HG03521 (cell line): ENCODE data around the gene RAB5B.
"Not testable (repeated sequence)": the region's sequence is repeated elsewhere in the genome, so short reads cannot be mapped to it uniquely, and the experiment has no call there.

Source experiments
- ATAC-seq: cut with Tn5 transposase; IDR thresholded peaks from one replicate; pipeline ENCODE4 v1.9.1; 2021; ENCODE audit warnings: mild to moderate bottlenecking, moderate library complexity; ENCODE audit not compliant: unreplicated experiment

RAB5B gene

DNA sequence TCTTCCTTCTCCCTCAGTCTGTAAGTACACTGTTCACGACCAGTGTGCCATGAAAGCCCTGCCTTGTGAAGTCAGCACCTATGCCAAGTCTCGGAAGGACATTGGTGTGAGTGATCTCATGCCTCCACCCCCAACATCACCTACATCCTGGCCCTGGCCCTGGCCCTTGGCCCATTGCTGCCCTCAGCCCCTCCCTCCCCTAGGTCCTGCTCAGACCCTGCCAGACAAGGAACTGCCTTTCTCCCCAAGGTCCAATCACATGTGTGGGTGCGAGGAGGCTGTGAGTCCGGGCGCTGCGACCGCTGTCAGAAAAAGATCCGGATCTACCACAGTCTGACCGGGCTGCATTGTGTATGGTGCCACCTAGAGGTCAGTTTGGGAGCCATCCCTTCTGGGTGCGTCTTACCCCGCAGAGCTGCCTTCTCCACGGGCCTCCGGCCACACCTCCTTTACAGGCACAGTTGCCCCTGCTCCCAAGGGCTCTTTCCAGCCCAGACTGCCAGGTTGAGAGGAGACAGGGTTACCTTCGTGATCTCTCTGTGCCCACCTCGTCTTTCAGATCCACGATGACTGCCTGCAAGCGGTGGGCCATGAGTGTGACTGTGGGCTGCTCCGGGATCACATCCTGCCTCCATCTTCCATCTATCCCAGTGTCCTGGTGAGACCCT lies 33.7 kb upstream of the RAB5B start:
- peak; percentile 95 for ATAC-seq

DNA sequence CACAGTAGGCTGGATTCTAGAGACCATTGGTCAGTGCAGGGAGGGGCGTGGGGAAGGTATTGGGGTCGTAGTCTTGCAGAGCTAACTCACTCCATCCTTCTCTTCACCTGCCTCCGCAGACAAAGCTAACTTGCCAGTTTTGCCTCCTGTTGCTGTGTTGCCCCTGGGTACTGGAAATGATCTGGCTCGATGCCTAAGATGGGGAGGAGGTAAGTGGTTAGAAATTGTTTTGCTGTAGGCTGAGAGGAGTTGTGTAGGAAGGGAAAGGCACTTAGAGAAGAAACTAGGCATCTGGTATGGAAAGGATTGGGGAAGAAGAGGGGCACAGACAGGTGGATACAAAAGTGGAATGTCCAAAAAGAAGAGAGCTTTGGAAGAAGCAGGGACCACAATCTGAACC lies 31.8 kb upstream of the RAB5B start:
- no peak for ATAC-seq

DNA sequence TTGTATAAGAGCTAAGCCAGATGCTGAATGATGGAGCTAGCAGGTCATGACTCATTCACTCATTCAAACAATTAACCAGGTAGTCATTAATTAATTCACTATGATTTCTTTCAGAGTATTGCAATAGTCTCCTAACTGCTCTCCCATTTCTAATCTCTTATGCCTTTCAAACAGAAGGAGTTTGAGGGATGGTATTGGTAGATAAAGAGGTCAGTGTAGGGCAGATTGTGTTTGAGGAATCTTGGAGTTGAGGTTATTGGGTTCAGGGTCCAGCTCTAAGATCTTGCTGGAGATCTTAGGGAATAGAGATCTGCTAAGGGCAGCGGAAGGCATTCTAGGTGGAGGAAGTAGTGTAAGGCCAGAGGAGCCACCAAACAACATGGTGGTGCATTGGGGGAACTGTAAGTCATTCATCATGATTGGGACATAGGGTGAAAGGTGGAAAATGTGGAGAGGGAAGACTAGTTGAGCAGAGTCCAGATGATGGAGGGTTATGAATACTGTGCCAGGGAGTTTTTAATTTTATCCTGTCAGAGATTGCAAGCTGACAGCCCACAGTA lies 31.2 kb upstream of the RAB5B start:
- no peak for ATAC-seq

DNA sequence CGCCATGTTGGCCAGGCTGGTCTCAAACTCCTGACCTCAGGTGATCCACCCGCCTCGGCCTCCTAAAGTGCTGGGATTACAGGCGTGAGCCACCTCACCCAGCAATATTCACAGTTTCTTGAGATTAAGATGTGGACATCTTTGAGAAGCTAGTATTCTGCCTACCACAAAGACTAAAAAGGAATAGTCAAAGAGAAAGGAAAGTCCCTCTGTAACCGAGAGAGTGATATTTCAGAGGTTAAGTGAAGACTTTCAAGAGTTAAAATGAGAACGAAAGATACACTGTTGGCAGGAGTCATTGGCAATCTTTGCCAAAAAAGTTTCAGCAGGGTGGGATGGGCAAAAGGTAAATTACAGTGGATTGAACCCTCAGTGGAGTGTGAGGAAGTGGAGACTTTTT lies 27.3 kb upstream of the RAB5B start:
- ATAC-seq = no peak

DNA sequence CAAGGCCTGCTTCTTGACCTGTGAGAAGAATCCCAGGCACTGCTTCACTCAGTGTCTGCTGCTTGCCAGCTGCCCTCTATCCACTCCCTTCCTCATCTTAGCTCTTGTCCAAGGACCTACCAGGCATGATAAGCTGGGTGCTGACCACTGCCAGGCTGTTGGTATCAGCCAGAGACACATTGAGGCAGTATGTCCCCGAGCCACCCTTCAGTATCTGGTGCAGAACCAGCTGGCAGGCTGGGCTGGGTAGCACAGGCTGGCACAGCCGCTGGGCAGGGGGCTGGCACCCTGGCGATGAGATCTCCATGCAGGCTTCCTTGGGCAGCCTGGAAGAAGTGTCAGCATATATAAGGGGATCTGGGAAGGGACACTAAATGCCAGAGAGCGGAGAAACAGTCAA lies 18.5 kb upstream of the RAB5B start:
- no peak for ATAC-seq

DNA sequence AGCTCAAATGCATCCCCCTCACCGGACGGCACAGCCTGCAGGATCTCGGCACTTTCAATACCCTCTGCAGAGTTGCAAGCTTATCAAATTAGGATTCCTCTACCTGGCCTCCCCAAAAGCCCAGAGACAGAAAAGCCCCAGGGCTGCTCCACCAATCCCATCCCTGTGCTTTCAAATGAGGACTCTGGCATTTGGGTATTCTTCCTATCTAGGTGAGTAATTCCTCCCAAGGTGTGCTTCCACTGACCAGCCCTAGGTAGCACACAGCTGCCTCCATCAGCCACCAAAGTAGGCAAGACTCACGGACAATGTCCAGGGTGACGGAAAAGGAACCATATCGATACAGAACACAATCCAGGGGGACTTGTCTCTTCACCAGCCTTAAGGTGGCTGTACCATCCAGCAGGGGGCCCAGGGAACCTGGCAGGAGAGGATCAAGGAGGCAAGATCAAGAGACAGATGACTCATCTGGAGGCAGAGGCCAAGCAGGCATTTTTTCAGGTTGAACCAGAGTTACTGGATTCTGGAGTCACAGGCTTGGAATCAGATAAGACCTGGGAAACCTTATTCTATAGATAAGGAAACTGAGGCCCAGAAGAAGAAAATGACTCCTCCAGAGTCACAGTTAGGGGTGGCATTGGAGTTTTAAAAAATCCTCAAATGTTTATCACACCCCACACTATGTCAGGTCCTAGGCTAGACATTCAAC lies 17.9 kb upstream of the RAB5B start:
- no peak for ATAC-seq

DNA sequence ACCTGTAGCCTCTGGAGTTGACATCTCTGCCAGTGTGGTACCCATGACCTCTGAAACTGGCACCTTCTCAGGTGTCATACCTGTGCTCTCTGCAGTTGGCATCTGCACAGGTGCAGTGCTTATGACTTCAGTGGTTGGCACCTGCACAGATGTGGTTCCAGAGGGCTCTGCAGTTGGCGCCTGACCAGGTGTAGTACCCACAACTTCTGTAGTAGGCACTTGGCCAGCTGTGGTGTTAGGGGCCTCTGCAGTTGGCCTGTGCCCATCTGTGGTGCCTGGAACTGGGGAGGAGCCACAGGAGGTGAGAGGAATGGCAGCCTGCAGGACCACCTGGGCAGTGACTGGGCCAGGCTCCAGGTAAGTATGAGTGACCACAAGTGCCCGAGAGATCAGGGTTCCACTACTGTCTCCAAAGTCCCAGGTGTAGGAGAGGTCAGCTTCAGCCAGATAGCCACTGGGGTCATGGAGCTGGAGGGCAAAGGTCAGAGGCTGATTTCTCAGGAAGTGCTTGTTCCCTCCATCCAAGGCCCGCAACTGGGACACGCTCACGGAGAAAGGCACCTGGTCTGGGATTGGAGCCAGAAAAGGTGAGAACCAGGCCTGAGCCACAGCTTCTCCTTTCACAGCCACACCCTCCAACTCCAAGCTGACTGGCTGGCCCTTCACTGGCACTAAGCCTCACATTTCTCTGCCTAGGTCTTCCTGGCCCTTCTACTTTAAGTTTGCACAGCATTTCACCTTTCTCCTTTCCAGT lies 16.6 kb upstream of the RAB5B start:
- no peak for ATAC-seq

DNA sequence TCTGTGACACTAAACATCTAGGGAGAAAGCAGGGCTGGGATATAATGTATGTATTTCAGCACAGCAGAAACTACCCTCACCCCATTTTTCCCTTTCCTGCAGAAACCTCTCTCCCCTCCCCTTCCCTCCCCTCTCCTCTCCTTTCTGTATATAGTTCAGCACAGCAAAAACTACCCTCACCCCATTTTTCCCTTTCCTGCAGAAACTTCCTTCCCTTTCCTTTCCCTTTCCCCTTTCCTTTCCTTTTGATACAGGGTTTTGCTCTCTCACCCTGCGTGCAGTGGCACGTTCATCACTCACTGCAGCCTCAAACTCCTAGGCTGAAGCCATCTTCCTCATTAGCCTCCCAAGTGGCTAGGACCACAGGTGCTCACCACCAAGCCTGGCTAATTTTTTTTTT lies 10.1 kb upstream of the RAB5B start:
- ATAC-seq = no peak

DNA sequence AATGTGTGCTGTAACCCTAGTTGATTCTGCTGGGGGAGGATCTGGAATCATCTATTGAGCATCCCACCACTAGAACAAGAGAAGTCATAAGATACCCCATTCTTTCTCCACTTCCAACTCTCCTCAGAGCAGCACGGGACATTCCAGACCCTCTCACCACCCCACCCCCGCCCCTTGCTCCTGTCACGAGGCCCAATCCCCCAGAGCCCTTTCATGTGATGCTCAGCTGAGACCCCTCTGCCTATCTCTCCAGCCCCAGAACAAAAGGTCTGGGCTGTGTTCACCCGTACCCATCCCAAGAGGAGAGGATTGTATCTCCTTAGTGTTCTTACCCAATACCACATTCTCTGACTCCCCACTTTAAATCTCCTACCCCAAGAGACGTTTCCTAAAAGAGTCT lies 8.6 kb upstream of the RAB5B start:
- ATAC-seq = no peak

DNA sequence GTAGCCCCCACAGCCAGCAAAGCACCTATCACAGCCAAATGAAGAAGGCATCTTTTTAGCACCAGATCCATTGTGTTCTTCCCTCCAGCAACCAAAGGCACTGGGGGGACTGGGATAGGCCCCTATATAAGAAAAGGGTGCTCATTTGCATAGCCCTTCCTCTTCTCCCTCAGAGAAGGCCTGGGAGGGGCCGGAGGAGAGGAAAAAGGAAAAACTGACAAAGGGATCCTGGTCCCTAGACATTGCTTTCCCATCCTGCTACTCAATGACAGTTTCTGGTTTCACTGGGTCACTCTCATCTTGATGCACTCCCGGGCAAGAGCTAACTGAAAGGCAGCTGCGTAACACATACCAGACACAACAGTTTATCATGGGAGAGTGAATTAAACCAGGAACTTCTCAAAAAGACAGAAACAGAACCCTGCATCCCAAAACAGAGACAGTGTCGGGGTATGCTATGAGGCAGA lies 7.9 kb upstream of the RAB5B start, which contains the start of gene PMEL:
Gene PMEL (minus strand): TSS at position 102 of the 467 bp plus-strand sequence. CDS start 31 bp downstream, at position 71.
- ATAC-seq = no peak

DNA sequence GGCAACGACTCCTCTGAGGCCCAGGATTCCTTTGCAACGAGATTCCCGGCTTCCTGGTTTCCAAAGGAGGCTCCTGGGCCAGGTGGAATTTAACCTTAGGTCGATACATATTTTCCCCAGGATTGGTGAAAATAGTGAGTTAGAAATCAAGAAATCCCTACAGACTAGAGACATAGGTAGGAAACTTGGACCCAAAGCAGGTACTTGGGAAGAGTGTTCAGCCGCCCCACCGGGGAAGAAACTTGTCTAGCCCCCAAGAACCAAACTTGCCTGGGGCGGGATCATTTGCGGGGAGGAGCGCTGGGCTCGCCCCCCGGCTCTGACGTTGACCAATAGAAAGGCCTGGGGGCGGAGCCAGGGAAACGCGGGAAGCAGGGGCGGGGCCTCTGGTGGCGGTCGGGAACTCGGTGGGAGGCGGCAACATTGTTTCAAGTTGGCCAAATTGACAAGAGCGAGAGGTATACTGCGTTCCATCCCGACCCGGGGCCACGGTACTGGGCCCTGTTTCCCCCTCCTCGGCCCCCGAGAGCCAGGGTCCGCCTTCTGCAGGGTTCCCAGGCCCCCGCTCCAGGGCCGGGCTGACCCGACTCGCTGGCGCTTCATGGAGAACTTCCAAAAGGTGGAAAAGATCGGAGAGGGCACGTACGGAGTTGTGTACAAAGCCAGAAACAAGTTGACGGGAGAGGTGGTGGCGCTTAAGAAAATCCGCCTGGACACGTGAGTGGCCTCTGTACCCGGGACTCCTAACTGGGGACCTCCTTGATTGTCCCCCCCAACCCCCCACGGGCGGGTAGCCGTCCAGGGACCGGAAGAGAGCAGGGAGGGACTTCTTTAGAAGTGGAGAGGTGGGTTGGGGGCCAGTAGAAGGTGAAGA lies 7.2 kb upstream of the RAB5B start, which contains the start of gene CDK2:
Gene CDK2 (plus strand): TSS at position 423 of the 874 bp plus-strand sequence. CDS start 179 bp downstream, at position 602.
- ATAC-seq = peak; percentile 91

DNA sequence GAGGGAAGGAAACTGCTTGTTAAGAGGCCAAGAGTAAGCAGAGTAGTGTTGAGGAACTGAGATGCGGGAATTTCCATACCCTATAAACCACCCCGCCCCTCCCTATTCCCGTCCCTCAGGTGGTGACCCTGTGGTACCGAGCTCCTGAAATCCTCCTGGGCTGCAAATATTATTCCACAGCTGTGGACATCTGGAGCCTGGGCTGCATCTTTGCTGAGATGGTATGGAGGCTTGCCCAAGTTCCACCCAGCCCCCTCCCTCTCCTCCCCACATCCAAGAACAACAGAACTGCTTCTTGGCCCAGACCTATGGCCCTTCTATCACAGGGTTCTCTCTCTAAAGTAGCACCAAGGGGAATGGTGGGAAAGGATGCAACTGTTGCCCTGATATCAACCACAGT lies 4.5 kb upstream of the RAB5B start:
- ATAC-seq = no peak

DNA sequence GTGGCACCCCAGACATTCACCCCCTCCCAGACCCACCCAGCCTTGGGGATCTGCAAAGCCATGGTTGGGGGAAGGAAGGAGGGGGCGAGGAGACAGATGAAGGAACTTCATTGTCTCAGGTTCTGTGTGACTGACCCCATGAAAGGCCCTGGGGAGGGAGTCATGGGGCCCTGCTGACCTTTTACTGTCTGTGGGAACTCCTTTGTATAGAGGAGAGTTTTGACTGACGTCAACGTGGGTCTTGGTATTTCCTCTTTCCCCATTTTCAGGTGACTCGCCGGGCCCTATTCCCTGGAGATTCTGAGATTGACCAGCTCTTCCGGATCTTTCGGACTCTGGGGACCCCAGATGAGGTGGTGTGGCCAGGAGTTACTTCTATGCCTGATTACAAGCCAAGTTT lies 3.1 kb upstream of the RAB5B start:
- no peak for ATAC-seq

DNA sequence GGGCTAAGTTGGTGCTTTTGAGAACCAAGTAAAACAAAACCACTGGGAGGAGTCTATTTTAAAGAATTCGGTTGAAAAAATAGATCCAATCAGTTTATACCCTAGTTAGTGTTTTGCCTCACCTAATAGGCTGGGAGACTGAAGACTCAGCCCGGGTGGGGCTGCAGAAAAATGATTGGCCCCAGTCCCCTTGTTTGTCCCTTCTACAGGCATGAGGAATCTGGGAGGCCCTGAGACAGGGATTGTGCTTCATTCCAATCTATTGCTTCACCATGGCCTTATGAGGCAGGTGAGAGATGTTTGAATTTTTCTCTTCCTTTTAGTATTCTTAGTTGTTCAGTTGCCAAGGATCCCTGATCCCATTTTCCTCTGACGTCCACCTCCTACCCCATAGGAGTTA lies 1.8 kb upstream of the RAB5B start:
- ATAC-seq = no peak

DNA sequence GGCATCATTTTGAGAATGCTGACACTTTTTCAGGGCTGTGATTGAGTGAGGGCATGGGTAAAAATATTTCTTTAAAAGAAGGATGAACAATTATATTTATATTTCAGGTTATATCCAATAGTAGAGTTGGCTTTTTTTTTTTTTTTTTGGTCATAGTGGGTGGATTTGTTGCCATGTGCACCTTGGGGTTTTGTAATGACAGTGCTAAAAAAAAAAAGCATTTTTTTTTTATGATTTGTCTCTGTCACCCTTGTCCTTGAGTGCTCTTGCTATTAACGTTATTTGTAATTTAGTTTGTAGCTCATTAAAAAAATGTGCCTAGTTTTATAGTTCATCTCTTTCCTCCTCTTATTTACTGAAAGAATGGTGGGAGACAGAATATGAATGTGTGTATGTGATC lies 1.4 kb upstream of the RAB5B start:
- no peak for ATAC-seq

DNA sequence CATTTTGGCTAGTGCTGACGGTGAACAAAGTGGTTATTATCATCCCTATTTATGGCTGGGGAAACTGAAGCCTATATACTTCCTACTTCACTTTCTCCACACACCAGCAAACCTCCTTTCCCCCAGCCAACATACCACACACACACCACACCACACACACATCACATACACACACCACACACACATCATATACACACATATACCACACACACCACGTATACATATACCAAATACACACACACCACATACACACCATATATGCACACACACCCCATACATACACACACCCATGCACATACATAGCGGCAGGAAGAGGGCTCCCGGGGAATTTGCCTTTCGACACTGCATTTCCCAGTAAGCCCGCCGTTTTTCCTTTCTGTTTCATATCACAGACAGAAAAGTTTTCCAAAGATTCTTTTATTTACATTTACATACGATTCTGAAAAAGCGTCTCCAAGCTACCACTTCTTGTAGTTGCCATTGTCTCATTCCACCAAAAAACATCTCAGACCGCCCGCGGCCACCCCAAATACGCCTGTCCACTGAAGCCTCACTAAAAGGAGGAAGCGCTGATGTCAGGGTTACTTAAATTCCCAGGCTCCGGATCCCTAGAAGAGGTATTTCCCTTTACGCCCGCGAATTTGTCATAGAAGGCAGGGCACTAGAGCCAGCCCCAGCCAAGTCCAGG lies 823 bp upstream of the RAB5B start:
- no peak for ATAC-seq

DNA sequence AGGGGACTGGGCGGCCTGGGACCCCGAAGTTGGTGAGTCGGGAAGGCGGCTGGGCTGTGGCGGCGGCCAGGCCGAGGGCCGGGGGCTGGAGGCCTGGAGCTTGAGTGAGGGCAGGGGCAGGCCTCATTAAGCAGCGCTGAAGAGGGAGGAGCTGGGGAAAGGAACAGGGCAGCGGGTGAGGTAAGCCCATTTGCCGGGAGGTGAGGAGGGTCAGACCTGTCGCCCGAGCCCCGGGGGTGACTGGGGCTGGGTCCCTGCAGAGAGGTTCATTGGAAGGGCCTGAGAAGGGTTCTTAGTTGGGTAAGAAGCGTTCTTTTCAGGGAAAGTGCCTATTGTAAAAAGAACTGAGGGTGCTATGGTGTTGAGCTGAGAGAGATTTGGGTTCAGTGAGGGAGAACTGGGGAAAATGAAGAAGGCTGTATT lies 441 bp downstream of the RAB5B start:
- ATAC-seq = peak; percentile 1

DNA sequence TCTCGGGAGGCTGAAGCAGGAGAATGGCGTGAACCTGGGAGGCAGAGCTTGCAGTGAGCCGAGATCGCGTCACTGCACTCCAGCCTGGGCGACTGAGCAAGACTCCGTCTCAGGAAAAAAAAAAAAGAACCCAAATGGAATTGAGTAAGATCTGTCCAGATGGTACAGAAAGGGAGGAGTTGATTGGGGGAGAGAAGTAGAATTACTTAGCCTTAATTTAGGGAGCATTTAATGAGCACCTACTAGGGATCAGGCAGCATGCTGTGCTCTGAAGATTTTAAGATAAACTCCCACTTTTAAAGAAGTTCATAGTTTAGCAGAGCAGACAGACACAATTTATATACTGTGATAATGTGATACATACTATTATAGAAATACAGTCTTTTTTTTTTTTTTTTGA lies 4.5 kb downstream of the RAB5B start:
- no peak for ATAC-seq

DNA sequence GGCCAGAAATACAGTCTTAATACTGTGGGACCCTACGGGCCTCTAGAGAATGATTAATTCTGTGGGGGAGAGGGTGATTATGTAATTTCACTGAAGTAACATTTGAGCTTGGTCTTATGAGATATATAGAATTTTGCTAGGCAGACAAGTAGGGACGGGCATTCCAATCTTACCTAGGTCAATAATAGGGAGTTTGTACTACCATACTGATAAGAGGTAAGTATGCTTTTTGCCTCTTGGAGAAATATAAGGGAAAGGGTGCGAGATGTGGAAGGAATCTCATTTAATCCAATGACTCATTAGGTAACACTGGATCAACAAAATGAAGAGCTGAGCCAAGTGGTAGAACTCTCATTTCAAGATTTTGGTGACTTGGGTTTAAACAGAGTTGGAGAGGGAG lies 5.2 kb downstream of the RAB5B start:
- ATAC-seq = no peak

DNA sequence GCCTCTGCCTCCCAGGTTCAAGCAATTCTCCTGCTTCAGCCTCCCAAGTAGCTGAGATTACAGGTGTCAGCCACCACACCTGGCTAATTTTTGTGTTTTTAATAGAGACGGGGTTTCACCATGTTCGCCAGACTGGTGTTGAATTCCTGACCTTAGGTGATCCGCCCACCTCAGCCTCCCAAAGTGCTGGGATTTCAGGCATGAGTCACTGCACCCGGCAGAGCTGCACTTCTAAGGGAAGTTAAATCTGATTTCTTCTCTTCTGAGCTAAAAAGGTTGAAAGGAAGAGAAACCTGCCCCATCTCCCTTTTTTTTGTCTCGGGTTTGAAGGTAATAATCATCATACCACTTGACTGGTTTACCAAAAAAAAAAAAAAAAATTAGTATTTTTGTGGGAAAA lies 8.0 kb downstream of the RAB5B start:
- ATAC-seq = not testable (repeated sequence)
